GM21723 (cell line): ENCODE data around the gene NABP1.

ENCODE experiments used
- ATAC-seq: cut with Tn5 transposase; IDR thresholded peaks from one replicate; pipeline ENCODE4 v1.9.1; 2021; ENCODE audit warnings: mild to moderate bottlenecking, moderate library complexity; ENCODE audit not compliant: unreplicated experiment

The NABP1 gene

DNA sequence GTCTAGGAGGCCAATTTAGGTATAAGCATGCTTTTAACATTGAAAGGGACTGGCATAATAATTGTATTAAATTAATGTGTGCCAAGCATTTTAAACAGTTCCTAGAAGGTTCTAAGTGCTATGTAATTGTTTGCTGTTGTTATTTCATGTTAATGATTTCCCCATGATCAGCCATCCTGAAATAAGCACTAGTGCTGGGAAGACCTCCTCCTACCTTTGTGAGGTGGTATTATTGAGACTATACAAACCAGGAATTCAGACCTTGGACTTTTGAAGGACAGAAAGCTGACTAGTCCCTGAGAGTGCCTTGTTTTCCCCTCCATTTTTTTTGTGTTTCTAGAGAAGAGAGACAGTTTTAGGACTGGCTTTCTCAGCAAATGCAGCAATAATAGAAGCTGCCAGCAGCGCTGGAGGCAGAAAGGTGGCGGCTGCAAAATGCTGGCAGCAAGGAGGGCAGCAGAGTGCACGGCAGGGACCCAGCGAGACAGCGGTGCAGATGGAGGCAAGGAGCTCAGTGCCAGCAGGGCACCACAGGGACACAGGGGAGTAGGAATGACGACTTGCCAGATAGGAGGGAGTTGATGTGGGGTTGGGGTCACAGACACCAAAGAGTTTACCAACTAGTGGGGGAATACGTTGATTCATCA, 25.3 kb downstream of the NABP1 start:
- ATAC-seq, result no peak

DNA sequence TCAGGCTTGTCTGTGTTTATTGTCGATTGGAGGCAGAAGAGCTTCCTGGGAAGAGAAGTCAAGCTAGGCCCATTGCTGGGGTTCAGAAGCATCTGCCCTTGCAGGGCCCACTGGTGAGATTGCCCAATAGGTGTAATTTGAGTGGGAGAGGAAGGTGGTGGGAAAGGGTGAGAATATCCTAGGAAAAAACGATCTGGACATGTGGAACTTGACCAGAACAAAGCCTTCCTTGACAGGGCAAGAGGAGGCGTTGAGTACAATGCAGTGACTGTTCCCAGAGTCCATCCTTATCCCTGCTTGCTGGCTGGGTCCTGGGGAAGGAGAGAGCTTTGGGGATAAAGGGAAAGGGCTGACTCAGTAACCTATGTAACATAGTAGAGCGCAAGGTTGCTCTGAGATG, 27.1 kb downstream of the NABP1 start:
- no peak for ATAC-seq

DNA sequence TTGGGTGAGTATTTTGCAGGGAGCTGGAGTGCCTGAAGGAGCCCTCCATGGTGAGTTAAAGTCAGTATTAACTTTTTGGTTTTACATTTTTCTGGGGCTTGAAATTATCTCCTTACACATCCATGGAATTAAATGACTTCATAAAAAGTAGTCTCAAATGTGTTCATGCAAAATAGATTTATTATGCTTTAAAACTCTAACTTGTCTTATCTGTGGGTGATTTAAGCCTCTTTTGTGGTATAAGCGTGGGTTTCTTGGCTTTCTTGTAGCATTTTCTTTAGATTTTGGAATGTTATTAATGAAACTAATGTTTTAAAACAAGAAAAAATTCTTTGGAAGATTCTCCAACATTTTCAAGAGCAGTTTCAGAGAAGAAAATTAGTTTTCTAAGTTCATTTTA, 27.8 kb downstream of the NABP1 start:
- ATAC-seq, result no peak

DNA sequence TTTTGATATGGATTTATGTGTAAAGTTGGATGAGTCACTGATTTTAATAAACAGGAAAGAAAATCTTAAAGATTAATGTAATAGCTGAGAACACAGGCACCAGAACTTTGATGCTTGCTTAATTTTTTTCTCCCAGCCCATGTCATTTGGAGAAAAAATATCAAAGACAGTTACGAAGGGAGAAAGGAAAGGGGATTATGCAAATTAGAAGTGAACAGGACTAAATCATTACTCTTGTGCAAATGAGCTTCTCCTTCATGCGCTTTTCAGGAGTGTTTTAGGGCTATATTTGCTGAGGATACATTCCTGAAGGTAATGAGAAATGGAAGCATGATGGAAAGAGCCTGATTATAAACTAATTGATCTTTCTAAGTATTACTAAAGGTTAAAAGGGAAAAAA, 28.9 kb downstream of the NABP1 start:
- ATAC-seq, result no peak

DNA sequence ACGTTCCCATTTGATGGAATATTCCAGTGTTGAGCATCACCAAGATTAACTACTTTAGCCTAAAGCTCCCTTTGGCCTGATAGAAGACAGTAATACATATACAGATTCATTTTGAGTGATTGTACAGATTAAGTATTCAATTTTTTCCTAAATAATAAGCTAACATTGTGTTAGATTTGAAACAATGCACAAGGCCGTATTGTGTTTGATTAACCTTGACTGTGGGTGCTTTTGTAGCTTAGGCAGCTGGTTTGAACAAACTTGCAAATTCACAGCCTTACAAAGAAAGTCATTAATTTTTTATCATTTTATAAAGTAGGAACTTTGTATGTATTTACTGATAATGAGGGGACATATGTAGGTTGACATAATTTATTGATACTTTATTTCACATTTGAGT, 29.6 kb downstream of the NABP1 start:
- no peak for ATAC-seq

DNA sequence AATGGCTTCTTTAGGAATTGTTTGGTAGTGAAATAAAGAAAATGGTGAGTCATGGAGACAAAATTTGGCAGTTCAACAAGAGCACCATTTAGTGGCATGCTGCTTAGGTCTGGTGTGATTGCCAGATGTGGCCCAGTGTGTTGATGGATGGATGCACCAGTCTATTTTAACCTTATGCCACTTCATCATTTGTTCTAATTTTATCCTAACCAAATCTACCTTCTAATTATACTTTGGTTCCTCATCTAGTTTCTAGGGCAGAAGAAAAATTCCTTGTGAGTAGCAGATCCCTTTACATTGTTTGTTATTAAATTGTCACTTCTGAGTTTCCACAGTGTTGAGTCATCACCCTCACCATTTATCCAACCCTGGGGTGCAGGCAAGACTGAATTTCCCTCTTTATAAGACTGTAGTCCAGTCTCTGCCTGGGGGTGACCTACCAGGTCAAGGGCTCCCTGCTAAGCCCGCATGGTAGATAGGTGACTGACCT, 32.5 kb downstream of the NABP1 start:
- ATAC-seq, result no peak

DNA sequence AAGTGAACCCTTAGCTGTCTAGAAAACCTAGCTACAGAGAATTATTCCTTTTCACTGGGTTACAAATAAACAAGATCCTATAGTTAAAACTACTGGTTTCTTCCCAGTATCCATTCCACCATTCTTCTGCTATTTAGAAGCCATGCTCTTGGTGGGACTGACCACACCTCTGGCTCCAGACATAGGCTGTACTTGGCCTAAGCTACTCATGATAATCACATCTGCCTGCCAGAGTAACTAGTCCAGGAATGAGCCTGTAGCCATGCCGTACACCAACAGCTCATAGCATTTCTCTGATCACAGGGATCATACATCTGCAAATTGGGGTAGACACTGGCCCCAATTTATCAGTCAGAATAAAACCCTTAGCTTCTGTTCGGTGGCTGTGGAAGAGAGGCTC, 33.7 kb downstream of the NABP1 start:
- ATAC-seq, result no peak

DNA sequence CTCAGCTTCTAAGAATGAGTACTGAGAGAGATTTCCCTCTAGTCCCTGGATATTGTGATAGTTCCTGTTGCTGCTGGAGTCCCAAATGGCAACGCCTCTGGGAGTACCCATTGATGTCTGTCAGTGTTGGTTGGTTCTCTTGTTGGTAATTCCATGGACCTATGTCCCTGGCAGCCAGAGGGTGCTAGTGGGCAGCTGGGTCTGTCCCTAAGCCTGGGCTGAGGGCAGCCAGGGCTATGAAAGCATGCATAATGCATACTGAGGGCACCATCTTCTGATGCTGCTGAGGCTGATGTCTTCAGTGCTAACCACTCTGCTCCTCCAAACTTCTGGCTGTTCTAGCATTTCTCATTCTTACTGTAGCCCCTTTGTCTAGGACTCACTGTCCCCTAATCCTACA, 35.9 kb downstream of the NABP1 start:
- peak; percentile 49 for ATAC-seq

DNA sequence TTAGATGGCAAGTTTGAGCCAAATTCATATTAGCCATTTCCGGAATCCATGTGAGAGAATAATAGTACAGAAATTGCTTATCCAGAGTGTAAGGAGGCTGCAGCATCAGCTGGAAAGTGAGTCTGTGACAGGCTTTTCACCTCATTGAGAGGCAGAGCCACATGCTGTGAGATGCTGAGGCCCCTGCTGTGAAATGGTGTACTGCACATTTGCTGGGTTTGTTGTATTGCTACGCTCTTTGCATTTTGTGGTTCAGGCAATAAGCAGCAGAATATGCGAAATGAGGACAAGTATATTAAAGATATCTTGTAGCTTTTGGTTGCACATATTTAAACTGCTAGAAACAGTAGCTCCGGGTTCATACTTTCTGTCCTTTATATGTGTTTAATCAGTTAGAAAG, 37.0 kb downstream of the NABP1 start:
- no peak for ATAC-seq

DNA sequence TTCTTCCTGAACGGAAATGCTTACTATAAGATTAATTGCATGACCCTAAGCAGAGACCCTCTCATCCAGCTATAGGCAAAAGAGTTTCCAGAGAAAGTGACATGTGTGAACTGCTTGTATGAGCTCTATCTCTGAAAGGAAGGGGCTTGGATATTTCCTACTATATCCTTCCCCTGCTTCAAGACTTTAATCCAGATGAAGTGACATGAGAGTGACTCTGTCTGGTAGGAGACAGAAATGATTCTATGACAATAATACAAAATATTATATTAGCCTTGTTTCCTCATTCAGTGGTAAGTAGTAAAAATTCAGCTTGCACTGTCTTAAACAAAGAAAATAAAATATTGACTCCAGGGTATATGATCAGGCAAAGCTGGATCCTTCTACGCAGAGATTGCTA, 37.5 kb downstream of the NABP1 start:
- no peak for ATAC-seq

DNA sequence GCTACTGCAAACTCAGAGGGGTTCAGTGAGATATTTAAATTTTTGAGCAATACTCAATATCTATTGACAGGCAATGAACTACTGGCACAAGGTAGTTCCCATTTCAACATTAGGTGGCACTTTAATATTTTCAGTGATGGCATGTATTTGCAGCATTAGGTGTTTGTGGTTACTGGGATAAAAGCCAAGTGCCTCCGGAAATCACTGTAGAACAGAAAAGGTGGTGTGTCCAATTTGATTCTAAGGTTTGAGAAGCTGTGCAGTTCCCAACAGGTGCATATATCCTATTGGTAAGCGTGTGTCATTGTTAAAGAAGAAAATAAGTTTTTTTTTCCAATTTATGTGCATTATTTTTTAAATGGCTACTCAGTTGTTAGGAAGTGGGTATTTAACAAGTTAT, 41.3 kb downstream of the NABP1 start:
- no peak for ATAC-seq

DNA sequence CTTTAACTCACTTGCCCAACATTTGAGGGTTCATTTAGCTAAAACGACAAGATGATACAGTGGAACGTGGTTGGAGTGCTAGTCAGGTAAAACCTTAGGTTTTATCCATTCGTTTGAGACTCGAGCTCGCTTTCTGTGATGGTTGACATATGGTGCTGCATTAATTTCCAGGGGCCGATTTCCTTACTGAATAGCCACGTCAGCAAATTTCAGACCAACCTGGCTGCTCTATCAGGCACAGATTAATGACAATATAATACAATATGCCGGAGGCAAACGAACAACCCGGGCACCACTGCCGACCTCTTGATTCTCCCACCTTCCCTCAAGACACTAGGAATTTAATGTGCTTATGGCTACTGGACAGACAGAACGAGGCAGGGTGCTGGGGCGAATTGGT, 42.0 kb downstream of the NABP1 start:
- no peak for ATAC-seq

DNA sequence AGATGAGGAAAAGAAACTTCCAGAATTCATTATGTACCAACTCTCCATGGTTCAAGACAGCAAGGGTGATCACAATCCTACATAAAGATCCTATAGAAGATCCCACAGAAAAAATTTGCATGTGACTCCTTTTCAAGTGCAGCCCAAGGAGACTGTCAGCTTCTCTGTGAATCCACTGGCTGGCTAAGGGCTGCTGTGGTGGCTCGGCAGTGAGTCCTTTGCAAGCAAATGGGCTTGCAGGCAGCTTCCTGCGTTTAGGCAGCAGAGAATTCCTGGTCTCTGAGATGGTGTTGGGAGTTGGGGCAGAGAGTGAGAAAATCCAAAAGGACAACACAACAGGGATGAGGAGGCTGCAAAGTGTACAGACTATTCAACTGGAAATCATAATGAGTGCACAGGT, 43.4 kb downstream of the NABP1 start:
- no peak for ATAC-seq

DNA sequence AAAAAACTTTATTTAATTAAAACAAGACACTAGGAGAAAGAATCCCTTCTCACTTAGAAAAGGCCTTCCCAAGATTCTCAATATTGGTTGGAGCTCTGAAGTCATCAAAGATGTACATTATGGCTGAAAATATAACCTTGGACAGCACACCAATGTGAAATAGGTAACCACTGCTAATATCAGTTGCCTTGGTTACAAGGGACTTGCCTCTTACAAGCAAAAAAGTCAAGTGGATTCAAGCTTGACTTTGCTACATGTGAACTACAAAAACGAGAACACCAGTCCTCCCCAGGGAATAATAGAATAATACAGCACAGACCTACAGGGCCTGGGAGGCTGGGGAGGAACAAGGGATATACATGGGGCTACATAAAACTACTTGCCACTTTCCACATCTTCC, 46.1 kb downstream of the NABP1 start:
- ATAC-seq, result peak; percentile 65

DNA sequence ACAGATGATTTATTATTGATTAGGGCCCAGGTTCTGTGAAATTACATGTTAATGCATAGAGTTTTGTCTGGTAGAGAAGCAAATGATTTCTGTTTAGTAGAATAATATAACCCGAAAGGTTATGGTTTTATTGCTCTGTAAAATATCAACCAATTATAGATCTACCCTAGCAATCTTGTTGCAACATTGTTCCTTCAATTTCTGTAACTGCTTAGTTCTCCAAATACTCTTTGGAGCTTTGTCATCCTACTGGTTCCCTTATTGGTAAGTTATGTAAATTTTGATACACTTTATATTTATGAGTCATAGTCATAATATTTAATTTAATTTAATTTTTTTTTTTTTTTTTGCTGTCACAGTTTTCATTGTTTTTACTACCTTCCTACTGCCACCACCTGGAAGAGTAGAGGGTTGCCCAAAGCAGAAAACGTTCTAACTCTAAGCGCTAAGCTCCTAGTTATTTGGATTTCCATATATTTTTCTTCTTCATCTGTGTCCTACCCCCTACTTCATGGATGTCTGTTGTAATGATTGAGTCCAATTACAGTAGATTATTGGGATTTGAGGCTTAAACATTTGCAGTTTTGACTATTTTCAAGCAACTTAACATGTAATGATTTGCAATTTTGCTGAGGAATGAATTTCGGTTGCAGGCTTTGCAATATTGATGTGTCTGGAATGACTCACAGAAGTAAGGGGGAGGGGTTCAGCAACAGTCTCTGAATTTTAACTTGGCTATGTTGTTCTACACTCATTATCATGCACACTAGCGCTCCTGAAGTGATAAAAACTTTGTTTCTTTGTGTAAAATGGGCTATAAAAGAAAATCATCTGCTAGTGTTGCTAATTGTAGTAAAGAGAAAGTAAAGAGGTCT, 51.1 kb downstream of the NABP1 start:
- no peak for ATAC-seq

DNA sequence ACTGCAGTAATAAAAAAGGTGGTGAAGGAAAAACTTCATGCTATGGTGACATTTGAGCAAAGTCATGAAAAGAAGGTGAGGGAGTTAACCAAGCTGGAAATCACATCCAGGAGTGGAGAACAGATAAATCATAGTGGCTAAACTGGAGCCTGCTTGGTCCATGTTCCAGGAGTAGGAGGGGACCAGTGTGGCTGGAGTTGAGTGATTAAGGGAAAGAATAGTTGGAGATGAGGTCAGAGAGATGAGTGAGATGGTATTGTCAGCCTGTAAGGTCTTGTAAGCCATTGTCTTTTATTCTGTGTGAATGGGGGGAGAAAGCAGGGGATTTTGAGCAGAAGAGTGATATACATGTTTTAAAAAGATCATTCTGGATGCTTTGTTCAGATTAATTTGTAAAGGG, 52.3 kb downstream of the NABP1 start:
- no peak for ATAC-seq
